Mesangial cell (primary cell): ENCODE measurements around the gene SHC1. TPM values are rescaled to one million over a fixed set of nuclear protein-coding genes. Genes with fewer than 3 reads are reported as not detected.

Source experiments
- total RNA-seq: library from RNA; depleted of rRNA; stranded (reverse); fragments of >200 nt; gene quantifications from 2 replicates; pipeline ENCODE4 v1.2.3, GENCODE V29; 2015

Gene SHC1, protein sequence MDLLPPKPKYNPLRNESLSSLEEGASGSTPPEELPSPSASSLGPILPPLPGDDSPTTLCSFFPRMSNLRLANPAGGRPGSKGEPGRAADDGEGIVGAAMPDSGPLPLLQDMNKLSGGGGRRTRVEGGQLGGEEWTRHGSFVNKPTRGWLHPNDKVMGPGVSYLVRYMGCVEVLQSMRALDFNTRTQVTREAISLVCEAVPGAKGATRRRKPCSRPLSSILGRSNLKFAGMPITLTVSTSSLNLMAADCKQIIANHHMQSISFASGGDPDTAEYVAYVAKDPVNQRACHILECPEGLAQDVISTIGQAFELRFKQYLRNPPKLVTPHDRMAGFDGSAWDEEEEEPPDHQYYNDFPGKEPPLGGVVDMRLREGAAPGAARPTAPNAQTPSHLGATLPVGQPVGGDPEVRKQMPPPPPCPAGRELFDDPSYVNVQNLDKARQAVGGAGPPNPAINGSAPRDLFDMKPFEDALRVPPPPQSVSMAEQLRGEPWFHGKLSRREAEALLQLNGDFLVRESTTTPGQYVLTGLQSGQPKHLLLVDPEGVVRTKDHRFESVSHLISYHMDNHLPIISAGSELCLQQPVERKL
- 197 and 225 TPM in 2 replicates for total RNA-seq

DNA sequence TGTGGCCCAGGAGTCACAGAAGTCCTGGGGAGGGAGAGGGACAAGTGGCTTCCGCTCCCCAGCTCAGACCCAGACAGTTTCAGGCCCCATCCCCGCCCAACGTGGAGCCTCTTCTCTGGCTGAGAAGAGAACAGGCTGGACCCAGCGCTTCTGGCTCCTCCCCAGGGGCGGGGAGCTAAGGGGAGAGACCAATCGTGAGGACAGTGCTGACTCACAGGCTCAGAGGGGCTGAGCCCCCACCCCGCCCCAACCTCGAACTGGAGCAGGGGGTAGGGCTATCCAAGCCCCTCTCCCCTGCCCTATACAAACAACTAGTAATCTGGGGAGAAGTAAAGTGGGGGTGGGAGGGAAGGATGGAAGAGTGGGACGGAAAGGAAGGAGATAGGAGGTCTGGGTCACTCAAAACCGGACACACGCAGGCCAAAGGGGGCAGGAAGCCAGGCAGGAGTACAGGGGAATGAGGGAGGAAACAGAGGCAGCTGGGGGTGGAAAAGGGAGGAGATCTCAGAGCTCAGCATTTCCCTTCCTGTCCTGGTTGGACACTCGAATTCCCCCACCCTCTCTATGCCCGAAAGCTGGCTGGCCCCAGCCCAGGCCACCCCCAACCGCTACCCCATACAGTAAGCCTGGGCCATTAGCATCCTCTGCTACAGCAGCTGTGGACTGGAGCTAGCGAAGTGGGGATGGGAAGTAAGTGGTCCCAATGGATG lies at the start of gene SHC1:
Gene SHC1, minus strand, starts transcription at position 117 of the 710 bp plus-strand sequence. CDS start 221 bp downstream, outside the sequence.

DNA sequence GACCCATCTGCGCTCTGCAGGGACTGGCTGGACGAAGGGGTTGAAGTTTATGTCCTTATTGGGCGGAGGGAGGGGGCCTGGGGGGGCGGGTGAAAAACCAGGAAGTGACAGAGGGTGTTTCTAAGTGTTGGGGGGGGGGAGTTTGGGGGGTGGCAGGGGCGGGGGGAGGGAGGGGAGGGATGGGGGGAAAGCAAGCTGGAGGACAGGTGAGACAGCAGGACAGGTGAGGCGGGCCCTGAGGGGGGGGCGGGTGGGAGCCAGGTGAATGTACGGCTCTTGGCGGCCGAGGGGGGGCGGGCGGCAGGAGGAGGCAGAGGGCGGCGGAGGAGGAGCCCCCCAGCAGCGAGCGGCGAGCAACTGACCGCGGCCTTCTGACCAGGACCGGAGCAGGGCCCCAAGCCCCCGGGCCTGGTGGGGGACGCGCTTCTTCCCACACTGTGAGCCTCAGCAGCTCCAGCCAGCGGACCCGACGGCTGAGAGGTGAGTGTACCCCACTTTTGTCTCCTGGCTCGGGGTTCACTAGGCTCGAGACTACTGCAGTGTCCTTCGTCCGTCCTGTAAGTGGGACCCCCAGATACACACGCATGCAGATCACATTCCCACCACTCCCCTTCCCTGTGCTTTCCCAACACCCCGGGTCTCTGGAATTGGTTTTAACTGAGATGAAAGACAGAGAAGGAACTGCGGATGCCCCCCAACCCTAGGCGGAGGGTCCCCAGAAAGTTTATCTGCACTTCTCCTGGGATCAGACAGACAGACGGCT lies 32.1 kb upstream of the SHC1 start, which contains the start of gene ZBTB7B:
Gene ZBTB7B, plus strand, starts transcription at position 339 of the 763 bp plus-strand sequence. CDS start 11,859 bp downstream, outside the sequence.

DNA sequence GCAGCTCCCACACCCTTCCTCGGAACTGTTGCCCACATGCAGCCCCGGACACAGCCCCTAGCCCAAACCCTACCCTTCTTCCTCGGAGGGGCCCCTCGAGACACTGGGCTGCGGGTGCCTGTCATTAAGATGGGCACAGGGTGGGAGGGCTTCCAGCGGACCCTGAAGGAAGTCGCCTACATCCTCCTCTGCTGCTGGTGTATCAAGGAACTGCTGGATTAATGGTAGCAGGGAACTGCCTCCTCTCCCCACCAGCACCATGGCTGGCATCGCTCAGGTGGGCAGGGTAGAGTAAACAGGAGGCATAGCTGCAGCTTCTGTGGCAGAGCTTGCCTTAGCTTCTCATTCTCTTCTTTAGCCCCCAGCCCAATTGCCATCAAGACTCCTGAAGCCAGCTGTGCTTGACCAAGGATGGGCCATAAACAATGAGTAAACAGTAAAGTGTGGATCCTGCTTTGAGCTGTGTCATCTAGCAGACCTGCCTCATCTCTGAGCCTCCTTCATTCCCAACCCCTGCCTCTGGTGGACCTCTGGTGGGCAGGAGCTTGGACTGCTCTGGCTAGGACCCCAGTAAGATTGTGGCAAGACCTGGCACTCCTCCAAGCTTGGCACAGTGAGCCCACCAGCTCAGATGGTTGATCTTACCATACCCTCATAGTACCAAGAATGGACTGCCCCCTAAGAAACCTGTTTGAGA lies 23.2 kb upstream of the SHC1 start, which contains the start of gene LENEP:
Gene LENEP, plus strand, starts transcription at position 15 of the 697 bp plus-strand sequence. Its CDS starts 22 bp downstream, at position 37.

DNA sequence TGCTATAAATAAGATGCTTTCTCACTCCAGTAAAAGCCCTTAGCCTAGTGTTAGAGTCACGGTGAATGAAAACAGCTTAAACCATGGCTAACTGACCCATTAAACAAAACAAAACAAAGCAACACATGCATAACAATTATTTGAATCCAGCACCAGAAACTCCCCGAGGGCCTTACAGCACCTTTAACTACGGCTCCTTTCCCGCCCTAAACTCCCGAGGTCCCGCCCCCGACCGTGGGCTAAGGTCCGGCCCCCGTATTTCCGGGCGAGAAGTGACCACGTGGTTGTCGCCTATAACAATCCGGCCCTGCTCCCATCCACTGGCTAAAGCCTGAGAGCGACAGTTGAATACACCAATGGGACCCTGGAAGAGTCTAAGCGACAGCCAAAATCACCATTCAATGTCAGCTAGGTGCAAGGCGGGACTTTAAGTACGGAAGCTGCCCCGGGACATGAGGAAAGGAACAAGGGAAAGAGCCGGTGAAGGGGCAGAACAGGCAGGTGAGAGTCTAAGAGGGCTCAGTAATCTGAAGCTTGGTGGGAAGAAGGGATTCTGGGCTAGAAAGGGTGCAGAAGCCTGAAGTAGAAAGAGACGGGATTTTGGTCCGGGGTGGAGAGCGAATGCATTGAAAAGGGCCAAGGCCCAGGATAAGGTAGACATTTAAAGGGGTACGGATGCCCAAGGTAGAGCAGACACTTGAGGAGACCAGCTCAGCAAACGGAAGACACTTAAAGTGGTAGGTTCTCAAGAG lies 12.5 kb upstream of the SHC1 start, which contains the start of gene FLAD1:
Gene FLAD1, plus strand, starts transcription at position 448 of the 752 bp plus-strand sequence. CDS start 351 bp downstream, outside the sequence.

DNA sequence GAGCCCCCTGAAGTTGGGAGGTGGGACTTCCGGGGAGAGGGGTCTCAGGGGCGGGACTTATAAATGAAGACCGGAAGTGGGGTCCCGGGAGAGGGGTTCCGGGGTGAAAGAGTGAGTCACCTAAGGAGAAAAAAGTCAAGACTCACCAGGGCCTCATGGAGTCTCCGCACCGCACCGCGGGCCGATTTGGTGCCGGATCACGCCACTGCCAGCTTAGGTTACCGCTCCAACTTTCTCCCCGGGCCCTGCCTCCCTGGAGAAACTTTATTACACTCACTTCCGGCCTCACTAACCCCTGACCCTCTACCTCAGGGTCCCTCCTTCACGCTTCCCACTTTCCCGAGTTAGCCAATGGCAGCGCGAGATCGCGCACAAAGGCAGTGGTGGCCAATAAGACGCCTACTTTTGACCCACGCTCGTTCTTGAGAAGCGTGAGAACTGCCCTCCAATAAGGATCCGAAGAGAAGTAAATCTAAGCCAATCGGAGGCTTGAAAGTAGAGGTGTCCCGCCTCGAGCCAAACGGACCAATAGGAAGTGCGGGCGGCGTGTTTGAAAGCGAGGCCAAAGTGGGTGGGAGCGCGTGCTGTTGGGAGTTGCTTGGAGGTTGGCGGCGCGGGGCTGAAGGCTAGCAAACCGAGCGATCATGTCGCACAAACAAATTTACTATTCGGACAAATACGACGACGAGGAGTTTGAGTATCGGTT lies 3.7 kb upstream of the SHC1 start, which contains the start of gene CKS1B:
Gene CKS1B, plus strand, starts transcription at position 580 of the 706 bp plus-strand sequence. Its CDS starts 65 bp downstream, at position 645.

DNA sequence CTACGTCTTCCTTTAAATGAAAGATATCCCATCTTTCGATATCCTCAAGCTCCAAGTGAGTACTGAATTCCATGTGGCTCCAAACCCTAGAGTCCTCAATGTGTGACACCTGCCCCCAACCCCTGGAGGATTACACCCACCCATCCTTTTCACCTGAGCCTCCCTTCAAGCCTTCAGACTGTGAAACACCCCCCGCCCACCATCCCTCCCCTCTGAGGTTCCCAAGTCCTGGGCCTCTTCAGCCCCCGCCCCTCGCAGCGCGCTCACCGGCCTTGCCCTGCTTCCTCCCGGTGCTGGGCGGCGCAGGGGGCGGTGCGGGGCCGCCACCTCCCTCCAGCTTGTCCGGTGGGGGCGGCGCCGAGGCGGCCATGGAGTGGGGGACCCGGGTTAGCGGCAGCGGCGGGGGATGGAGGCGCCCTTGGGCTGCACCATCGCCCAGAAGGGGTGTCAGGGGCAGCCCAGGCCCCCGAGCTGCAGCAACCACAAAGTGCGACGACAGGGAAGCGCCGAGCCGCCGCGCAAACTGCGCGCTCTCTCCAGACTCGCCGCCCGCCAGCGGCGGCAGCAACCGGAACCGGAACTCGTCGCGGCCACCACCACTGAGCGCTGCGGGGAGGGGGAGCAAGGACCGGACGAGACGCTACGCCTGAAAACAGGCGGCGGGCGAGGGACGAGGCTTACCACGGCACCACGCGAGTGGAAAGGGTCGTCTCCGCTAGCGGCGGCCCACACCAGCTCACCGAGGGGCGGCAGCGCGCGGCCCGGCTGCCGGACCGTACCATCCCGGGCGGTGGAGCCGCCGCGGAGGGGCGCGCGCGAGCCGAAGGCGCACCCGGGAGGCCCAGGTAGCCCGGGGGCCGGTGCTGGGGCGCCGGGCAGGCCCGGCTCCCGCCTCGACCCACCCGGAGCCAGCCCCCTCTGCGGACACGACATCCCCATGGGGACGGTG lies 9.1 kb downstream of the SHC1 start, which contains the start of gene PYGO2:
Gene PYGO2, minus strand, starts transcription at position 576 of the 949 bp plus-strand sequence. Its CDS starts 206 bp downstream, at position 370.

DNA sequence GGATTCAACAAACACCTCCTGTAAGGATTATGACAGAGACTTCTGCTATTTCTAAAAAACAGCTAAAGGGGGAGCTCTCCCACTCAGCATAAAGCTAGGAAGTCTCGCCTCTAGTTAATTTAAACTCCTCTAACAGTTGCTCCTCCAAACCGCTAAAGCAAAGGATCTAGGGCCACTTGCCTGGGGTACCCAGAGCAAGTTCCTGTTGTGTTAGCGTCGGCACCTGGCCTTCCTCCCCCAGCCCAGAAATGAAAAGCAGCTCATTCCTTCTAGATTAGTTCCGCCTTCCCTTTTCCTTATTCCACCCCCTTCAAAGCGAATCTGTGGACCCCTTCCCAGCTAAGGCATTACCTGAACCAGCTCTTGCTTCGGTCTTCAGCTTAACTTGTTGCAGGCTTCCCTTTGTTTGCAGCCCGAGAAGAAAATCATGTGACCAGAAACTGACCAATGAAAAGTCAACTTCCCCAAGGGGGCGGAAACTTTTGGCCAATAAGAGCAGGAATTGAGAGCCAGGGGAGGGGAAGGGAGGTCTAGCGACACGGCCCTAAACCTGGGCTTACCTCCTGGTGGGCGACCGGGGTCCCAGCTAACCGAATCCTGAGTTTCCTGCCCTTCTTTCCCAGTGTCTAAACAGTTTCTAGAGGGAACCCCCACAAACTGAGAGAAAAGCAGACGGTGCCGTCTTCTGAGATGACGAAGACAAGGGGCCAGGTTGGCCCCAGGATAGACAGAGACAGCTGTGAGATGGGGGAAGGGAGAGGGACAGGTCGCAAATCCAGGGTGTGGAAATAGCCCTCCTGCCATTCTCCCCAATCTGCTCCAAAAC lies 14.6 kb downstream of the SHC1 start, which contains the start of gene PBXIP1:
Gene PBXIP1, minus strand, starts transcription at position 382 of the 826 bp plus-strand sequence. CDS start 2,378 bp downstream, outside the sequence.

DNA sequence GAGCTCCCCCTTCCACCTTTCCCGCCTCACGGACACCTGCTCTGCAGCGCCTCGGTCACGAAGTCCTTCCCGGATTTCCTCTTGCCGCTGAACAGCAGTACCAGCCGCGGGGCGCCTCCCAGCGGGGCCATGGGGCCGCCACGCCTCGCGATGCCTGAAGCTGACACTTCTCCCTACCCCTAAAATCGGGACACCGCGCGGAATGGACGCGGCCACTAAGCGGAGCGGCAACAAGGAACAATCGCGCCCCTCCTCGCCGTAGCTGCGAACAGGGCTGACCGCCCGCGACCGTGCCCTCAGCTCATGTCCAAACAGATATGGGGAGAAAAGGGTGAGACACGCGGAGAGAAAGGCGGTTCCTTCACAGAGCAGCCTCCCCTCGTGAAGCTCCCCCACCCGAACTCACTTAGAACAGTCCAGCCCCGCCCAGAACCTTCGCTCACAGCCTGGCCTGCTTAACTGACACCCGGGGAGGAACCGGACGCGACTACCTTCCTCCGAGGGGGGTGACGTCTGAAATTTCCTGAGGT lies 33.9 kb downstream of the SHC1 start, which contains the start of gene PMVK:
Gene PMVK, minus strand, starts transcription at position 165 of the 530 bp plus-strand sequence. Its CDS starts 34 bp downstream, at position 131.

Other genes starting within 250 kb of the SHC1 start
- gene KCNN3, start 100.5 kb downstream of the SHC1 start, total RNA-seq, result under 0.01 TPM in 2 replicates
- 10.8 and 13.6 TPM in 2 replicates for gene PMVK, start 34.0 kb downstream of the SHC1 start, total RNA-seq
- 19.6 and 134 TPM in 2 replicates for gene PBXIP1, start 14.6 kb downstream of the SHC1 start, total RNA-seq
- 21.0 and 27.5 TPM in 2 replicates for gene PYGO2, start 9.0 kb downstream of the SHC1 start, total RNA-seq
- 35.0 and 288 TPM in 2 replicates for gene CKS1B, start 3.9 kb upstream of the SHC1 start, total RNA-seq
- gene FLAD1, start 12.6 kb upstream of the SHC1 start, total RNA-seq, result 39.6 and 50.0 TPM in 2 replicates
- 0.89 TPM in 1 of 2 replicates, not detected in the other for gene LENEP, start 22.8 kb upstream of the SHC1 start, total RNA-seq
- 19.1 and 23.5 TPM in 2 replicates for gene ZBTB7B, start 32.1 kb upstream of the SHC1 start, total RNA-seq
- gene DCST2, start 63.0 kb upstream of the SHC1 start, total RNA-seq, result 0.13 TPM in 1 of 2 replicates, not detected in the other
- gene DCST1, start 63.1 kb upstream of the SHC1 start, total RNA-seq, result not detected in 2 replicates
- gene ADAM15, start 80.6 kb upstream of the SHC1 start, total RNA-seq, result 116 and 227 TPM in 2 replicates
- gene EFNA4, start 93.0 kb upstream of the SHC1 start, total RNA-seq, result 13.5 and 17.6 TPM in 2 replicates
- gene EFNA3, start 108.1 kb upstream of the SHC1 start, total RNA-seq, result 0.98 and 4.3 TPM in 2 replicates
- 10.6 and 41.1 TPM in 2 replicates for gene EFNA1, start 157.1 kb upstream of the SHC1 start, total RNA-seq
- 42.0 and 45.3 TPM in 2 replicates for gene SLC50A1, start 165.1 kb upstream of the SHC1 start, total RNA-seq
- 65.3 and 79.0 TPM in 2 replicates for gene DPM3, start 169.8 kb upstream of the SHC1 start, total RNA-seq
- gene KRTCAP2, start 202.6 kb upstream of the SHC1 start, total RNA-seq, result 239 and 262 TPM in 2 replicates
- gene TRIM46, start 203.1 kb upstream of the SHC1 start, total RNA-seq, result 6.0 and 11.2 TPM in 2 replicates
- 10.3 and 67.4 TPM in 2 replicates for gene THBS3, start 237.2 kb upstream of the SHC1 start, total RNA-seq
- gene MTX1, start 237.9 kb upstream of the SHC1 start, total RNA-seq, result 113 and 146 TPM in 2 replicates